Stimulated activated CD8-positive, alpha-beta memory T cell treated with anti-CD3 and anti-CD28 coated beads, Interleukin-7, amount 100 ng/mL, for 4 hours (primary cell): Measurements from ENCODE around the gene RNF144A.

ENCODE experiments used
- DNase-seq, 2 donors: peaks; one replicate each; pipeline ENCODE4 v3.0.0-alpha.2; 2020; ENCODE audit warnings: low read depth in 2 of 2

RNF144A gene

DNA sequence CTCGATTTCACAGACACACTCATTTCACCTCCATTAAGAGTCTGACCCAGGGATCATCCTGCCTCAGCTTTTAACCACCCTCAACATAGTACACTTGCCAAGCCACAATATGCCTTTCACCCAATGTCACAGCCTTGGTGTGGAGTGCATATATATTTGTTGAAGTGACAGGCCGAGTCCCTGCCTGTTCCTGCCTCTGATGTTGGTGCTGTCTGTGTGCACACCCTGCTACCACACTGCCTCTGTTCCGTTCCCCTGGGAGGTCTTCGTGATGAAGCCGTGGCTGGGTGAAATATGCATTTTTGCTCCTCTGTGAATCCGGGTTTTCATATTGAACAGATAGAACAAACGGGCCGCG is 90.3 kb downstream of the RNF144A start:
- DNase-seq: no peak

DNA sequence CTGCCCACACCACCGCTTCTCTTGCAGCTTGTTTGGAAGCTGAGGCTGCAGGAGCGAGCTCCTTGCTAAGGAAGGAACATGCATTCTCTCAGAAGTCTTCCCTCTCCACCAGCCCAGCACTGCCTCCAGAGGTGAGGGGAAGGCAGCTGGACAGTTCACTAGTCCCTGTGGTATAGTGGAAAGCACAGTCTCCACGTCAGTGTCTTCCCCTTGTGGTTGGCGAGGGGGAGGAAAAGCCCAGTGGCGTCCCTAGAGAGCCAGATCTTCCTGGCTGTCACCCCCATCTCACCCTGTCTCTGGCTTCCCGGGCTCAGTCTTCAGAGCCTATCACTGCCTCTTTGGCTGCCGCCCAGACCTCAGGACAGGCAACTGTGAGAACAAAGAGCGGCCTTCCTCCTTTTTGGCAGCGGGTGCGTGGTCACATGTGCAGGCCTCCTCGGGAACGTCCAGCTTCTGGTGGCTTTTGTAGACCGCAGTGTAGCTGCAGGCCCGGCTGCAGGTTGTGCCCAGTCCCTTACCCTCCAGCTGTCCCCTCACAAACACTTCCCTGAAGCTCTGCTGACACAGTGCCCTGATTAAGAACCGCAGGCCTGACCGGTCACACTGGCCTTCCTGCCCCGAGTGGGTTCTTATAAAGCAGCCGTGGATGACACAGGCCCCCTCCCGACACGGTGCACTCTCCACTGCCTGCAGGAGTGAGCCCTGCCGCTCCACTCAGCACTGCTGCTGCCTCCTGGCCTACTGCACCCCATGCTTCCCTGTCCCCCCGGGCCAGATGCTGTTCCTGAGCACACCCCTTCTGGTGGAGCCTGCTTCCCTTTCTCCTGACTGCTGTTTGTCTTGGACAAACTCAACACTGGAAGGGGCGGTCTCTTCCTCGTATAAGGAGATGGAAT is 90.9 kb downstream of the RNF144A start:
- no peak for DNase-seq

DNA sequence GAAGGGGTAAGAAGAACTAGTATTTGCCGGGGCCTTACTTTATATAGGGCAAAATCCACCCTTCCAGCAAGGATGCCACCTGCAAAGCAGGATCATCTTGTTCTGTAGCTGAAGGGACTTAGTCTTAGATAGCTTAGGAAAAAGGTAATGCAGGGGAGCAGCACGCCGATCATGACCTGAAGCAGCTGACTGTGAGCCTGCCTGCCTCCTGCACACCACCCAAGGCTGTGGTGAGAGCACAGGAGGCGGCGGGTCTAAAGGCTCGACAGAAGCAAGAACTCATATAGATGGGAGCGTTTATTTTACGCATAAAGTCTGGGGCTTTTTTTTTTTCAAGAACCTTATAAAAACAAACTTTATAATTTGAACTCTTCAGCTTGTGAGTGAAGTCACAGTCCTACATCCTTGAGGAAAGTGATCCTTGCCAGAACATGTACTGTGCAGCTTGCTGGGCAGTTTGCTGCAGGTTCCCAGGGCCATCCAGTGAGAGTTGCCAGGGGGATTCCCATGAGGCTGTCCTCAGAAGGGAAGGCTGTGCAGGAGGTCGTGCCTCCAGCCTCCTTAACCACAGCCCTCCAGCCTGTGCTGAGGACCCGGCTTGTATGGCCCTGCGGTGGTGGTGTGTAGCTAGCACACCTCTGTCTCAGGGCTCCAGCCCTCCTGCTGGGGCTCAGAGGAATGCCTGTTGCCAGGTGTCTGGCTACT is 92.1 kb downstream of the RNF144A start:
- DNase-seq: no peak

DNA sequence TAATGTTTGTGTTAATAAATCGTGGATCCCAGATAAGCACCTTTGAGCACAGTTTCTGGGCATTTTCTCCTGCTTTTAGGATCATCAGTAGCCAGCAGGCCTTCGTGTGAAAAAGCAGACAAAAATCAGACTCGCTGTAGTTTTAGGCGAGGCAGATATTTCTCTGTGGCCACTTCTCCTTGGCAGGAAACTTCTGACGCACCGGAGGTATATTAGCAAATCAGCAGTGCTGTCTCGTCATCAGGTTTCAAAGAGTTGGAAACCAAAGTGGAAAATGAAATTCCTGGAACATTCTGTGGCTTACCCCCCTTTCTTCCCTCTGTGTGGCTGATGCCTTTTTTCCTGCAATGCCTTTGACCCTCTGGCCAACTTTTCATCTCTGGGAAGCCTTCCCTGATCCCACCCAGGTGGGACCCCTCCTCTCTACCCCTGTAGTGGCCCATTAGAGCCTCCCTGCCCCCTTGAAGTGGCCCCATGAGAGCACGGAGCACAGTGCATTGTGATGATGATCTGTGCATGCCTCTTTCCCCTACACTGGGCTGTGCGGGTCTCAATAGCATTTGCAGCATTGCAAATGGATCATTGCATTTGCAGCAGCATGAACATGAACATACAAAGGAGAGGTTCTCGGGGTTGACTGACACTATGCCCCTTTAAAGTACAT is 93.3 kb downstream of the RNF144A start:
- no peak for DNase-seq

DNA sequence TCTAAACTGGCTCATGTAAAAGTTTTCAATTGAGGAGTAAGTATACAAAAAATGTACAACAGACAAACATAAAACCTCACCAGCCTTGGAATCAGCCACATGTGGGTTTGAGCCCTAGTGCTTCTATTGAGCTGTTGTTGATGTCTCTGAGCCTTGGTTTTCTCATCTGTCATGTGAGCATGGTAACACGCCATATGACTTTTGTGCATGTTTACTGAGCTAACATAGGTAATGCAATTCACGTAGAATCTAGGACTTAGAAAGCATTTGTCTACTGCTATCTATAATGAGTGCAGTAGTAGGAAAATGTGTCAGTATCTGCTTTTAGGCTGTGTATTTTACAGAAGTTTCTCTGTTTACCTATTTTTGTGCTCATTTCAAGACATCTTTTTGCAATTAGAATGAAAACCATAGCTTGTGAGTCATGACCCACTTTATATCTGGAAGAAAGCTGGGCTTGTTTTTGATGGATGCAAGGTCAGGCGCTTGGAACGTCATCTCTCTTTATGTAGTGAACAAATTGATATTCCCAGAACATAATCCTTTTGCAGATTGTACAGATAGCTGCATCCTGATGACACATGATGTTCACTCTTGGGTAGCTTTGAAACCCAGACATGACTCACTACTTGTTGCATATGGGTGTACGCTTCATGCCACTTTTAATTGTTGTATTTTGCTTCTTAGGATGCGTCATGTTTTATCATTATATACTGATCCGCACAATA is 94.3 kb downstream of the RNF144A start:
- no peak for DNase-seq

DNA sequence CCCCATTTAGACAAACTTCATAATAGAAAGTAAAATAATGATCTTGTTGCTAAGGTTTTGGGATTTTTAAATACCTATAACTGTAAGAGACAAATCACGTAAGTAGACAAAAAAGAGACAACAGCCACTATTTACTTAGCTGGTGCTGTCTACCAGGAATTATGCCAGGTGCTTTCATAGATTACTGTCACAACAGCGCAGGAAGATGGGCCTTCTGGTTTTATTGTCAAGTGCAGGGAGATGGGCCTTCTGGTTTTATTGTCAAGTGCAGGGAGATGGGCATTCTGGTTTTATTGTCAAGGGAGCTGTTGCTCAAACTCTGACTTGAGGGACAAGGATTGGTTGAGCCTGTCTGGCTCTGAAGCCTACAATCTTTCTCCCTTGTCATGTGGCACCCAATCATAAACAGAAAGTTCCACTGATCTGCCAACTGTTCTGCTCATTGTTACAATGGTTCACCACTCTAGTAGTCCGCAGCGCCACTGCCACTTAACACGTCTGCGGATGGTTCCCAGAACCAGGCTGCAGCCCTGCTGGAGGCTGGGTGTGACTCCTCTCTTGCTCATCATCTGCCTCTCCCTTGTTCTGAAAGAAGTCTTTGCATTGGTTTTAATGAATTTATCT is 95.0 kb downstream of the RNF144A start:
- no peak for DNase-seq

DNA sequence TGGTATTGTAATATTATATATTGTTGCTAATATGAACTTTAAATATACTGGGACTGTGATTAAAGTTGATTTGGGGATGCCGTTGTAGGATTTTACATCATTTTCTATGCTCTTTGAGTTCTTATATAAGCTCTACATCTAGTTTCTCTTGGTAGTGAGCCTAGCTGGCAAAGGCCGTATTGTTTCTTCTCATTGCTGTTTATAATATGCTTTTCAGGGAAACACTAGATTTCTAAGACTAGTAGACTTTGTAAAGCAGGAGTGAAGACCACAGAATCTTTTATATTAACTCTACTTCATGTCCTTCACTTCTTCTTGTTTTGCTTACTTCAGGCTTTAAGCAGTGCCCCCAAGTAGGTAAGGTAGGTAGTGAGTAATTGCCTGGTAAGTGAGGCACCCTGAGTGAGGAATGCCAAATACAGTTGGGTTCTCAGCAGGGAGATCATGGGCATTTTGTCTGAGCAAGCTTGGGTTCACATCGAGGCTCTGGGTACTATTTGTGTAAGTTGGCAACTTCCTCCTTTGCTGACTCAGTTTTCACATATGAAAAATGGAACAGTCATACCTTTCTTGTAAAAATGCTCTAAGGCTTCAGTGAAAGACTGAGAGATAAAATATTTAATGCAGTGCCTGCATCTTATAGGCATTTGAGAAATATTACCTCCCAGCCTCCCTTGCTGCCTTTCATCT is 96.4 kb downstream of the RNF144A start:
- DNase-seq: no peak

DNA sequence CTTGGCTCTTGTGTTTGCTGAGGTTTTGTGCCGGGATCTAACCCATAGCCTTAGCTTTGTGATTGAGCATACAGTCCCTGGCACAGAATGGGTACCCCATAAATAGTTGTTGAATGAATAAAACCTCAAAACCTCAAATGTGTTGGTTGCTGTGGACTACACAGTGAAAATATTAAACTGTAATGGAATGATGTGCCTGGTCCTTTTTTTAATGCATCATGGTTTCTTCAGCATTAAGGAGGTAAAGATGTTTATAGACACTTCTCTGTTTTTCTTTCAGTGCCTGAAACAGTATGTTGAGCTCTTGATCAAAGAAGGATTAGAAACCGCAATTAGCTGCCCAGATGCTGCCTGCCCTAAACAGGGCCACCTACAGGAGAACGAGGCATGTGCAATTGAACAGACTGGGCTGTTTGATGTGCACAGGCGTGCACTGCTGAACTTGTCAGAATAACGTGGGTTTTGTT is 97.0 kb downstream of the RNF144A start:
- no peak for DNase-seq

DNA sequence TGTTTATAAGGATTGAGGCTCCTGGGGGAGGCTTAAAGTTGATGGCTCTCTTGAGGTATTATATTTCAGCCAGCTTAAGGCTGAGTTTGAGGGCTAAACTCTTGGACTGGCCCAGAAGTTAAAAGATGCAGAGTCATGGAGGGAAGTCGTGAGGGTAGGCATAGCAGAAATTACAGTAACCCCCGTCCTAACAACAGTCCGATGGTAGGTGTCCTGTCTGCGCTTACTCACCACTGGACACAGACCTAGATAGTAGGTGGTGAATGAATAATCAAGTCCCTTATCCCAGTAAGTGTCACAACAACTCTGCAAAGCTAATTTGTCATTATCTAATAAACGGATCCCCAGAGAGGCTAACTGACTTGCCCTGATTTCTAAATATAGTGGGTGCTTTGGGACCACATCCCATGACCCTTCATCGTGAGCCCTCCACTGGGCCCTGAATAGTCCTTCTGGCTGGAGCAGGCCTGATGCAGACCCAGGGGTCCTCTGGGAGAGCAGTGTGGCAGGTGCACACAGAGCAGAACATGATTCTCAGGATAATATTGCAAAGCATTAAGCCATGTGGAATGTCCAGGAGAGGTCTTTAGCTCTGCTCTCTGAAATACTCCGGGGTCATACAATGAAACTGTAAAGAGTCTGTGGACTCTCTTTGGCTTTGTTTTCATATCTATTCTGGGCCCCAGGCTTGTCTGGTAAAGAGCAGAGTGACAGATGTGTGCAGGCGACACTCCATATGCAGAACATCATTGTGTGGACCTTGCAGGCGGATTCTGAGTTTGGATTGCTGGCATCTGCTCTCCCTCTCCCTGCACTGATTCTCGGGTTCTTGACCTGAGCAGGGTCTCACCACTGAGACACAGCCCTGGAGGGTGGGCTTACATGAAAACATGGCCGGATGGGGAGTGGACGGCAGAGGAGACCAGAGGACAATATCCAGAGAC is 98.1 kb downstream of the RNF144A start:
- no peak for DNase-seq

DNA sequence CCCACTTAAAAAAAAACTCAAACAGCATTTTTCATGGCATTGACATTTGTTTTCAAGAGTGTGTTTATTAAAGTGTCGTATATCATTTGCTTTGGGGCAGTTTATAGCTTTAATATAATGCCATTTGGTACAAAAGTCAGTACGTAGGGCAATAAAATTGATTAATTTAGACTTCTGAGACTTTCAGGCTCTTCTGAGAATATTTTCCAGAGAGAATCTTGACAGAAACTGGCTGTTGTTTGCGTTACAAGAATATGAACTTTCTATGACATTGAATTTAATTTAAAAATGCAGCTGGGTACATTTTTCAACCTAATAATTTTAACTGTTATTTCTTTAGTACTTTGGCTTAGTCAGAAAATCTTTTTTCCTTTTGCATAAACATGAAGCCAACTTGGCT is 98.9 kb downstream of the RNF144A start:
- no peak for DNase-seq

DNA sequence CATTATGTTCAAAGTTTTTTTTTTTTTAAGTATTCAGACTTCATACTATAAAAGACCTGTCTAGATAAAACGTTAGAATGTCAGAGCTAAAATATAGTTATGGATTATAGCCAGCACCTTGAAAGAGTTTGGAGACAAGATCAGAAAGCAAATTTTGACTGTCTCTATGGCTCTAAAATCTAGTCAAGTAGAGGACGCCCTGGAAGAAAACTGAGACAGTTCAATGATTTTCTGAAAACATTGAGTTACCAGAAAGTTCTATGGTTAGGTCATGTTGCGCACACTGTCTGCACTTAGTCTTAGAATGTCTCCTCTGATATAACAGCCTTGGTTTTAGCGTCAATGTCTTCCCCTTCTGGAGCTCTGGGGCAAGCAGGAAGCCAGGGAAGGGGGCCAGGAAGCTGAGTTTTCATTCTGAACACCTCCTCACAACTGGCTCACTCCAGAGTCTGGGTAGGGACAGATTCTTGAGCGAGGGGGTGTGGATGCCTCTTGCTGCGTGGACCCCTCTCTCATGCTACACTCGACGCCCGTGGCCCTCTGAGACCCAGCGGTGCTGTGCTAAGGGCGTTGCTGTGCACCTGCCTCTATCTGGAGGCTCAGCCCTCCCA is 99.5 kb downstream of the RNF144A start:
- no peak for DNase-seq

DNA sequence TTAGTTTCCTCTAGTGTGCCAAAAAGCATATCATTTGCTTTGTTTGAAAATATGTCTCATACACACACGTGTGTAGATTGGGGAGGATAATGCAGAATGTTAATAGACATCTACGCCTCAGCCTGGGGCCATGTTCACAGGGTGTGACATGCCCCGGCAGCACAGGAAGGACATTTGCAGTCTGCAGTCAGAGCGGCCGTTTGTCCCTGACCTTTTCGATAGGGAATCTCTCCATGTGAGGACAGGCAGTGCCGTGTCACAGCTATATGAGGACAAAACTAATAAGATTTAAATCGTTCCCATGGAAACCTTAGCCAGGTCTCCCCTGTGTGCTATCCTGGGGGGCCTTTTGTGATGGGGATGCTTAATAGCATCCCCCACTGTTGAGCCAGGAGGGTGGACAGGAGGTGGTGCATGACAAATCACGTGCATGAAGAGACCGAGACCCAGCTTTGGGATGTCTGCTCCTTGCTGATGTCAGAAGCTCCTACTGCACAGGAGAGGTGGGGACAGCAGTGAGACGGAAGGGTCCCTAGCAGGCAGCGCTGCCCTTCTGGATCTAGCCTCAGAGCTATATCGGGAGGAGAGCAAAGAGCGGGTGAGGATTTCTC is 100.6 kb downstream of the RNF144A start:
- no peak for DNase-seq

DNA sequence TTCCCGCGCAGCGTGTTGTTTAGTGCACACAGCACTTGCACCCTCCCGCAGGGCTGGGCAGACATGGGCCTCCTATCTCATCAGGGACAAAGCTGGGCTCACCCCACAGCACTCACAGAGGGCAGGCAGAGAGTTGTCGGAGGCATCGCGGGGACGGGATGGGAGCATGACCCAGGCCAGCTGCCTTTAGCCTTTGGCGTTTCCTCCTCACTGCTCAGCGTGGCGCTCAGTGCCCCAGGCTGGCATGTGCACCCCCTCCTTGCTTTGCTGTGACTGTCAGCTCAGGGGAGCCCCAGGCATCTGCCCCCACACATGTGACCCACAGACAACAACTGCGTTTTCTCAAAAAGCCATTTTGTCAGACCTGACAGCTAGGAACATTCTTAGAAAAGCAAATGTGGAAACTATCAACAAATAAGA is 101.1 kb downstream of the RNF144A start:
- DNase-seq: no peak

DNA sequence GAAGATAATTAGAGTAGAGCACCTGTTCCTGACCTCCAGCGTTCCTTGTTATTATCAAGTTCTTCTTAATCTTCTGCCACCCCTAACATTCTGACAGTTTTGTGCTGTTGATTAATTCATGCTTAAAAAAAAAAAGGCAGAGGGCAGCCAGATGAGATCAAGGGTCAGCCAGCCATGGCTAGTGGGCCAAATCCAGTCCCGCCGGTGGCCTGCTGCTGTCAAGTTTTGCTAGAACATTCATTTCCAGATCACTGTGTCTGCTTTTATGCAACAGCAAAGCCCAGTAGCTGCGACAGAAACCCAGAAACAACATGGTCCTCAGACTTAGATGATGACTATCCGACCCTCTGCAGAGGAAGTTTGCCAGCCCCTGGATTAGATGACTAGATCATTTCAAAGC is 101.6 kb downstream of the RNF144A start:
- no peak for DNase-seq

DNA sequence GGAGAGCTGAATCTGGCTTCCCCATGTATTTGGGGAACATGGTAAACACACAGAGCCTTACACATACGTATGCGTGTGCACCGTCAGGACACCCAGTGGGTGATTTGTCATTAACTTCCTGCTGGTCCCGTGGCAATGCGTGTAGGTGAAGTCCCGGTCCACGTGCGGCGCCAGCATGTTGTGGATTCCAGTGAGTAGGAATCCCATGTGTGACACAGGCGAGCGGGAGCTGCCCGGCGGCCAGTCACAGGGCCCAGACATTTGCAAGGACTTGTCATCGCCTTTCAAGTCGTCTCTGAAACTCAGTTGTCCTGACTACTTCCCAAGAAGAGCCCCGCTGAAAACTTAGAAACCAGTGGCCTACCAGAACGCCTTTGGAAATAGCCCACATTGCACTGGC is 102.0 kb downstream of the RNF144A start:
- no peak for DNase-seq

DNA sequence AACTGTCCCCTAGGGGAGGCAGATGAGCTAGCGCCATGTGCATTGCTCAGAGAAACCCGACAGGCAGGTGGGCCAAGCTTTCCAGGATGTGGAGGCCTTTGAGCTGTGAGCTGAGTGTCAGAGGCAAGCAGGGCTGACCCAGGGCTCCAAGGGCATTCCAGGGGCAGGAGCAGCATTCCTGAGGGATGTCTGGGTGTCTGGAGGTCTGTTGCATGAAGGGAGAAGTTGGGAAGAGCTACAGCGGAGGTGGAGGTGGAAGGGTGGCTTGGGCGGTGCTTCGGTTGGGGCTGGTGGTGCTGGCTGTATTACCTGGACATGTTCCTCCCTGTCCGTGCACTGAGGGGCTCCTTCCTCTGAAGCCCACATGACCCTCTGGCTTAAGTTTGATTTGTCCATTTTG is 102.8 kb downstream of the RNF144A start:
- no peak for DNase-seq

DNA sequence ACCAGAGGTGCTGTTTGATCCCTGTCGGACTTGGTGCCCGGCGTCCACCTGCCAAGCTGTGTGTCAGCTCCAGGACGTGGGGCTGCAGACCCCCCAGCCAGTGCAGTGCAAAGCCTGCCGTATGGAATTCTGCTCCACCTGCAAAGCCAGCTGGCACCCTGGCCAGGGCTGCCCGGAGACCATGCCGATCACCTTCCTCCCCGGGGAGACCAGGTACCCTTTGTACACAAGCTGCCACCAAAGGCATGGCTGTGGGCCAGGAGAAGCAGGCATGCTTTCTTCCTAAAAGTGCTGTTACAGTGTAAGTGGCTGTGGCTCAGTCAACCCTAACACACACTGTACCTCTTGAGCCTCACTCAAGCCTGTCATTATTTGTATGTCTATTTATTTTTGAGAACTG is 103.3 kb downstream of the RNF144A start:
- DNase-seq: no peak

DNA sequence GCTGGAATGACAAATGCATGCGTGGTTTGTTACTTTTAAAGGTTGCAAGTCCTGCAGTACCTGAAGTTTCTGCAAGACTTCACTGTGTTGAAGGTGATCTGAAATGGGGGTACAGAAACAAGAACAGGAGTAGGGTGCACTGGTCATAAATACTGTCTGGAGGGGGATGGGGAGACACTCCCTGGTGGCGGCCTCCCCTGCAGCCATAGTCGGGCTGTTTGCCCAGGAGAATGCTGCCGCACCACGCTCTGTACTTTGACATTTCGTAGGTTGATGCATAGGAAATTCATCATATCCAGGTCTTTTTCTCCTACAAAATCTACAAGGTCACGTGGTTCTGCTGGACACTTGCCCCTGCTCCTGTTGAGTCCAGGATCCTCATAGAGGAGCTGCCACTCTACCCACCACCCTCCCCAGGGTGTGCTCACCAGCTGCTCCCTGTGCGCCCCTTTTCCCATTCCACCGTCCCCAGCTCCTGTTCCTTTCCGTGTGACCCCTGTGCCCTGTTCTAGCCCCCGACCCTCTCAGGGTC is 103.8 kb downstream of the RNF144A start:
- DNase-seq: no peak
